ENCODE results near the gene THYN1. TPM values are rescaled to one million over a fixed set of nuclear protein-coding genes. Genes with fewer than 3 reads are reported as not detected.
A peak's percentile ranks its signal among the peaks of the same experiment; 100 is the strongest.

The THYN1 gene
- total and polyA plus RNA-seq, 5 donors from 2014 or later, result 35.2 to 148 (median 143) TPM

DNA sequence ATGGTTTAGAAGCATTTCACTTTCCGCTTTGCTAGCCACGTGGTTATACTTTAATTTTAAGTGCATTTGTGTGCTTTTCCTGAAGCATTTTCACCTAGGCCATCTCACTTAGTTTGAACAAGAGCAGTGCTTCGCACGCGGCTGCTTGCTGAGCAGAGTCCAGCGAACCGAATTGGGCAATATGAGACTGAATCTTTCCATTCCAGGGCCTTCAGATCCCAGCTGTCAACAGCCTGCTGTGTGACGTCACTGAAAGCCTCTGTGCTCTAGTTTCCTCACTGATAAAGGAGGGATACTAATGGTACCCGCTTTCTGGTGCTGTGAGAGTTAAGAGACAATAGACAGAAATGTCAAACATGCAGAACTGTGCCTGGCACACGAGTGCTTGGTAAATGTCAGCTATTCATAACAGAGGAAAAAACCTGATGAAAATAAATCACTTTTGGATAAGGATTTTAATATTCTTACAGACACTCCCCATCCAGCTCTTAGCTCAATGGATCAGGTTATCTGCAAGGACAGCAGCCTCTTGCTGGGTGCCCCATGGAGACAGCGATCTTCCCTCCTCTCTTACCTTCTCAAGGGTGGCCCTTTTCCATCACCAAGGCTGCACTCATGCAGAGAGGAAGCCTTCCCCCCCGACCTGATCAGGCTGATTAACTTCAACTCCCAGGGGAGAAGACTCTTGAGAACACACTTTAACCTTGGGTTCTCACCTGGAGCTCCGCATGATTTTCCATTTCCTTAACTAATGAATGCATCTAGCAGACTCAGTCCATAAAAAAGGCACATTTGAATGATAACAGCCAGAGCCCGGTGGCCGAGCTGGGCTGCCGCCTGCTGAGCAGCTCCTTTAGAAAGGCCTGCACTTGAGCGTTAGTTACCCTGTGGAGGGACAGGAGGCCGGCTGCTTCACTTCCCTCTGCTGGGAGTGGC, 19.5 kb upstream of the THYN1 start:
- no peak for DNase-seq

DNA sequence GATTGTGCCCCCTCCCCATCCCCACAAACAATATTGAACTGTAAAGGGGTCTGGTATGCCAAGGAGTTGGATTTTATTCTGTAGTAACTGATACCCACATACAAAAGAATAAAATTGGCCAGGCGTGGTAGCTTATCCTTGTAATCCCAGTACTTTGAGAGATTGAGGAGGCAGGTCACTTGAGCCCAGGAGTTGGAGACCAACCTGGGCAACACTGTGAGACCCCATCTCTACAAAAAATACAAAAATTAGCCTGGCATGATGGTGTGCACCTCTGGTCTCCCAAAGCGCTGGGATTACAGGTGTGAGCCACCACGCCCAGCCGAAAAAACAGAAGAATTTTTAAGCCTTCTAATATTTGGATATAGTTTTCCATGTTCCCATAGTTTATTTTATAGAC, 18.8 kb upstream of the THYN1 start:
- DNase-seq (no peak), ATAC-seq (ENCODE audit: low read depth in 2 of 2) (no peak)
- Histone ChIP-seq H3K36me3 (ENCODE audit: control insufficient read depth, insufficient read depth, low read length) (no peaks in the 10 kb centered on the region), H3K9me3 (ENCODE audit: control insufficient read depth in 2 of 2, low read length in 2 of 2) (no peaks in the 10 kb centered on the region), H3K27ac (ENCODE audit: insufficient read depth, low read length, poor library complexity, severe bottlenecking) (no peak overlapping the region), H3K4me1 (ENCODE audit: control insufficient read depth, insufficient read depth, low read length, poor library complexity, severe bottlenecking) (peaks cover 35% of the 10 kb centered on the region), H3K4me3 (ENCODE audit: low read depth, low read length) (no peak overlapping the region), H3K27me3 (ENCODE audit: control insufficient read depth, insufficient read depth, low read length) (no peaks in the 10 kb centered on the region)
- Mint-ChIP-seq H3K27ac (no peak overlapping the region), H3K27me3 (peaks cover 10% of the 10 kb centered on the region), H3K9me3 (no peaks in the 10 kb centered on the region), H3K36me3 (peaks cover 4% of the 10 kb centered on the region), H3K4me1 (peaks cover 6 to 66% (median 36%) of the 10 kb centered on the region in 4 donors), H3K4me3 (no peak overlapping the region)

More for the DNA sequence above, 19.5 kb upstream of the THYN1 start:
- H3K4me3 Mint-ChIP-seq, result peak overlapping the region in 3 of 4 donors; percentile 4 to 76 (median 52)
- peak overlapping the region in 1 of 3 donors; percentile 51 for H3K27ac Mint-ChIP-seq
- no peak for ATAC-seq (ENCODE audit: low read depth in 2 of 2)
- Histone ChIP-seq H3K27ac (ENCODE audit: insufficient read depth, low read length, poor library complexity, severe bottlenecking) (no peak overlapping the region), H3K4me1 (ENCODE audit: control insufficient read depth, insufficient read depth, low read length, poor library complexity, severe bottlenecking) (peaks cover 38% of the 10 kb centered on the region), H3K4me3 (ENCODE audit: low read depth, low read length) (no peak overlapping the region), H3K9me3 (ENCODE audit: control insufficient read depth in 2 of 2, low read length in 2 of 2) (no peaks in the 10 kb centered on the region), H3K36me3 (ENCODE audit: control insufficient read depth, insufficient read depth, low read length) (no peaks in the 10 kb centered on the region), H3K27me3 (ENCODE audit: control insufficient read depth, insufficient read depth, low read length) (peaks cover 3% of the 10 kb centered on the region)
- H3K4me1 Mint-ChIP-seq, result peaks cover 6 to 63% (median 40%) of the 10 kb centered on the region in 4 donors
- peaks cover 14% of the 10 kb centered on the region for H3K27me3 Mint-ChIP-seq
- peaks cover 4% of the 10 kb centered on the region for H3K36me3 Mint-ChIP-seq
- peaks cover 0 to 3% (median 0%) of the 10 kb centered on the region in 7 donors for H3K9me3 Mint-ChIP-seq

DNA sequence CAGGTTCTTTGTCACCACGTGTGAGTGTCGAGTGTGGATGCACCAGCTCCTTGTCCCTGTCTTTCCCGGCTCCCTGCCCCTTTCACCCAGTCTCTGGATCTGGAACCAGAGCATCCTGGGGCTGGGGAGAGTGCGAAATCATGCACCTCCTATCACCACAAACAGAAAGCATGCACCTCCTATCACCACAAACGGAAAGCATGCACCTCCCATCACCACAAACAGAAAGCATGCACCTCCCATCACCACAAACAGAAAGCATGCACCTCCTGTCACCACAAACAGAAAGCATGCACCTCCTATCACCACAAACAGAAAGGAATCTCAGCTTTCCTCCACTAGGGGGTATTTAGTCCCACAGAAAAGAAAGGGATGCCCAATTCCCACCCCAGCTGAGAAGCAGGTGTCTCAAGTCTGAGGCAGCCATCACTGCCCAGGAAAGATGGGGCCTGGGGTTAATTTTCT, 17.1 kb upstream of the THYN1 start:
- Histone ChIP-seq H3K36me3 (ENCODE audit: control insufficient read depth, insufficient read depth, low read length) (no peaks in the 10 kb centered on the region), H3K4me3 (ENCODE audit: low read depth, low read length) (no peak overlapping the region), H3K4me1 (ENCODE audit: control insufficient read depth, insufficient read depth, low read length, poor library complexity, severe bottlenecking) (peaks cover 24% of the 10 kb centered on the region), H3K9me3 (ENCODE audit: control insufficient read depth in 2 of 2, low read length in 2 of 2) (no peaks in the 10 kb centered on the region), H3K27ac (ENCODE audit: insufficient read depth, low read length, poor library complexity, severe bottlenecking) (no peak overlapping the region), H3K27me3 (ENCODE audit: control insufficient read depth, insufficient read depth, low read length) (no peaks in the 10 kb centered on the region)
- Mint-ChIP-seq H3K9me3 (no peaks in the 10 kb centered on the region), H3K4me3 (peak overlapping the region in 2 of 4 donors; percentile 48 to 66), H3K36me3 (peaks cover 4% of the 10 kb centered on the region), H3K27ac (peak overlapping the region; percentile 28 to 88 (median 48)), H3K27me3 (peaks cover 5% of the 10 kb centered on the region), H3K4me1 (peaks cover 6 to 63% (median 33%) of the 10 kb centered on the region in 4 donors)
- DNase-seq, result peak in 2 of 3 donors; percentile 11 to 69
- no peak for ATAC-seq (ENCODE audit: low read depth in 2 of 2)

DNA sequence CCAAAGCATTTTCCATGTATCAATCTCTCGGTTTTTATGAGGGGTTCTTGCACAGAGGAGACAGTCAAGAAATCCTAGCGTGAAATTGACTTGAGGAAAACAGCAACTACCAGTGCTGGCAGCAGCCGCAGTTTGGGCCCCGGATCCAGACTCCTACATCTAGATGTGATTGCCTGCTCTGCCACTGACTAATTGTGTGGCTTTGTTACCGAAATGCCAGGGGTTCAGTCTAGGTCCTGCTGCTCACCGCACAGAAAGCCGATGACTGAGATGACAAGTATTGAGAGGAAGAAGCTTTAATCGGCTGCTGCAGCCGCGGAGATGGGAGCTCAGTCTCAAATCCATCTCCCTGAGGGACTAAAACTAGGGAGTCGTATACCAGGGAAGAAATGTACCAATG, 14.8 kb upstream of the THYN1 start:
- no peak overlapping the region for H3K27ac ChIP-seq (ENCODE audit: insufficient read depth, low read length, poor library complexity, severe bottlenecking)
- peaks cover 2% of the 10 kb centered on the region for H3K27me3 Mint-ChIP-seq
- peak overlapping the region in 1 of 3 donors; percentile 59 for H3K27ac Mint-ChIP-seq
- H3K4me1 Mint-ChIP-seq, result peaks cover 0 to 41% (median 20%) of the 10 kb centered on the region in 4 donors
- H3K36me3 ChIP-seq (ENCODE audit: control insufficient read depth, insufficient read depth, low read length), result peaks cover 2% of the 10 kb centered on the region
- ATAC-seq (ENCODE audit: low read depth in 2 of 2) (no peak), DNase-seq (no peak)
- H3K36me3 Mint-ChIP-seq, result peaks cover 2% of the 10 kb centered on the region
- H3K4me3 Mint-ChIP-seq, result peak overlapping the region in 2 of 4 donors; percentile 2 to 64
- no peaks in the 10 kb centered on the region for H3K9me3 Mint-ChIP-seq
- peaks cover 9% of the 10 kb centered on the region for H3K4me1 ChIP-seq (ENCODE audit: control insufficient read depth, insufficient read depth, low read length, poor library complexity, severe bottlenecking)
- H3K9me3 ChIP-seq (ENCODE audit: control insufficient read depth in 2 of 2, low read length in 2 of 2), result no peaks in the 10 kb centered on the region
- H3K27me3 ChIP-seq (ENCODE audit: control insufficient read depth, insufficient read depth, low read length), result no peaks in the 10 kb centered on the region
- no peak overlapping the region for H3K4me3 ChIP-seq (ENCODE audit: low read depth, low read length)

DNA sequence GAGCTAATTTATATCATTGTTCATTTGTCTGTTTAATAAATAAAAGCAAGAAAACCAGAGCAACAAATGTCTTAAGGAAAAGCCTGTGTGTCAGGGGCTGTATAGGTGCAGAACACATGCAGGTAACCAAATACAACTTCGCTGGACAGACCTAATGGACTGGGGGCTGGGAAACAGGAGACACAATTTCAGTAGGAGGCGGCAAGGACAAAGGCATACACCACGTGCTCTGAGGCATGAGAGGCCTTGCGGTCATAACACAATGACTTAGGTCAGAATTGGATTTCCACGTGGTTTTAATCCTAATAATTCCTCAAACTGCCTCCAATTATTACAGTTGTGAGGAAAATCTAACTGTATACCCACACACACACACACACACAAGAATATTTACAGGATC, 14.3 kb upstream of the THYN1 start:
- peaks cover 0 to 36% (median 18%) of the 10 kb centered on the region in 4 donors for H3K4me1 Mint-ChIP-seq
- Histone ChIP-seq H3K36me3 (ENCODE audit: control insufficient read depth, insufficient read depth, low read length) (peaks cover 7% of the 10 kb centered on the region), H3K27ac (ENCODE audit: insufficient read depth, low read length, poor library complexity, severe bottlenecking) (no peak overlapping the region), H3K9me3 (ENCODE audit: control insufficient read depth in 2 of 2, low read length in 2 of 2) (no peaks in the 10 kb centered on the region), H3K4me3 (ENCODE audit: low read depth, low read length) (no peak overlapping the region), H3K4me1 (ENCODE audit: control insufficient read depth, insufficient read depth, low read length, poor library complexity, severe bottlenecking) (peaks cover 9% of the 10 kb centered on the region), H3K27me3 (ENCODE audit: control insufficient read depth, insufficient read depth, low read length) (no peaks in the 10 kb centered on the region)
- ATAC-seq (ENCODE audit: low read depth in 2 of 2) (no peak), DNase-seq (no peak)
- H3K36me3 Mint-ChIP-seq, result no peaks in the 10 kb centered on the region
- no peaks in the 10 kb centered on the region for H3K9me3 Mint-ChIP-seq
- no peak overlapping the region for H3K27ac Mint-ChIP-seq
- no peaks in the 10 kb centered on the region for H3K27me3 Mint-ChIP-seq
- no peak overlapping the region for H3K4me3 Mint-ChIP-seq

DNA sequence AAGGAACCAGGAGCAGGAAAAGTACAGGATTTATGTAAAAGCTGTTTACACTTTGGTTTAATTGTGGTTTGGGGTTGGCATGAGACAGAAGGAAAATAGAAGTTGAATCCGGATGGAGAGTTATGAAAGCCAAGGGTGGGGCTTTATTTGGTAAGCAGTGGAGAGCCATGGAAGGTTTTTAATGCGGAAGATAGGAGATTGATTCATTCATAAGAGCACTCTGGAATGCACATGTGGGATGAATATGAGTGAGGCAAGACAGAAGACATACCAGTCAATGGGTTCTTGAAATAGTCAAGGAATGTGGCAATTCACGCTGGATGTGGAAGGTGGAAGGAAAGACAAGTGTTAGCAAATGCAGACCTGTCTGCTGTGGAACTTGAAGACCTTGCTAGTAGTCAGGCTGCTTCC, 13.7 kb upstream of the THYN1 start:
- Mint-ChIP-seq H3K9me3 (no peaks in the 10 kb centered on the region), H3K27ac (peak overlapping the region in 1 of 3 donors; percentile 53), H3K27me3 (no peaks in the 10 kb centered on the region), H3K4me1 (peaks cover 0 to 33% (median 15%) of the 10 kb centered on the region in 4 donors), H3K4me3 (peak overlapping the region in 1 of 4 donors; percentile 10), H3K36me3 (no peaks in the 10 kb centered on the region)
- Histone ChIP-seq H3K4me1 (ENCODE audit: control insufficient read depth, insufficient read depth, low read length, poor library complexity, severe bottlenecking) (peaks cover 9% of the 10 kb centered on the region), H3K27me3 (ENCODE audit: control insufficient read depth, insufficient read depth, low read length) (no peaks in the 10 kb centered on the region), H3K9me3 (ENCODE audit: control insufficient read depth in 2 of 2, low read length in 2 of 2) (no peaks in the 10 kb centered on the region), H3K27ac (ENCODE audit: insufficient read depth, low read length, poor library complexity, severe bottlenecking) (no peak overlapping the region), H3K36me3 (ENCODE audit: control insufficient read depth, insufficient read depth, low read length) (peaks cover 12% of the 10 kb centered on the region), H3K4me3 (ENCODE audit: low read depth, low read length) (no peak overlapping the region)
- ATAC-seq (ENCODE audit: low read depth in 2 of 2), result no peak
- DNase-seq, result no peak

DNA sequence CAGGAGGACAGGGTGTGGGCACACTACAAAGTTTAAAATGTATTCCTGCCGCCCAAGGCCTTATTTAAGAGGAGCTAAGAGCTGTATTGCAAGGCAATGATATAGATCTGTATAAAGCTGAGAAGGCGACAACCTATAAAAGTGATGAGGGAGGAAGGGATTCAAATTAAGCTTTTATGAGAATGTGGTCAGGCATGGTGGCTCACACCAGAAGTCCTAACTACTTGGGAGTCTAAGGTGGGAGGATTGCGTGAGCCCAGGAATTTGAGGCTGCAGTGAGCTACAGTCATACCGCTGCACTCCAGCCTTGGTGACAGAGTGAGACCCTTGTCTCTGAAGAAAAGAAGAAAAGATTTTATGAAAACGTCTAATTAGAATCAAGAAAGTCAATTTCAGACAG, 13.3 kb upstream of the THYN1 start:
- no peaks in the 10 kb centered on the region for H3K9me3 Mint-ChIP-seq
- H3K4me1 Mint-ChIP-seq, result peaks cover 0 to 30% (median 14%) of the 10 kb centered on the region in 4 donors
- ATAC-seq (ENCODE audit: low read depth in 2 of 2), result no peak
- H3K36me3 Mint-ChIP-seq, result no peaks in the 10 kb centered on the region
- Histone ChIP-seq H3K27ac (ENCODE audit: insufficient read depth, low read length, poor library complexity, severe bottlenecking) (no peak overlapping the region), H3K4me3 (ENCODE audit: low read depth, low read length) (no peak overlapping the region), H3K9me3 (ENCODE audit: control insufficient read depth in 2 of 2, low read length in 2 of 2) (no peaks in the 10 kb centered on the region), H3K27me3 (ENCODE audit: control insufficient read depth, insufficient read depth, low read length) (no peaks in the 10 kb centered on the region), H3K4me1 (ENCODE audit: control insufficient read depth, insufficient read depth, low read length, poor library complexity, severe bottlenecking) (peaks cover 9% of the 10 kb centered on the region), H3K36me3 (ENCODE audit: control insufficient read depth, insufficient read depth, low read length) (peaks cover 16% of the 10 kb centered on the region)
- H3K27me3 Mint-ChIP-seq, result no peaks in the 10 kb centered on the region
- no peak for DNase-seq
- peak overlapping the region in 1 of 3 donors; percentile 33 for H3K27ac Mint-ChIP-seq
- peak overlapping the region in 1 of 4 donors; percentile 10 for H3K4me3 Mint-ChIP-seq

Data from CD4-positive, CD25-positive, alpha-beta regulatory T cell (primary cell).